ENCODE data around the gene EPHA8.

Gene EPHA8

GRCh38 chr1:22543679-22544078 lies 19.6 kb upstream of the EPHA8 start:
- TF ChIP-seq CTCF (IDR thresholded peaks at IDR 0.05; ENCODE audit: low read depth, low read length, missing control alignments) = no peak
- no peak overlapping the region for H3K4me3 ChIP-seq (ENCODE audit: low read depth, low read length)

GRCh38 chr1:22544606-22545005 lies 18.7 kb upstream of the EPHA8 start:
- no peak for TF ChIP-seq CTCF (IDR thresholded peaks at IDR 0.05; ENCODE audit: low read depth, low read length, missing control alignments)
- H3K4me3 ChIP-seq (ENCODE audit: low read depth, low read length) = no peak overlapping the region
- no peak for DNase-seq (ENCODE audit: low read depth)

More at GRCh38 chr1:22543679-22544078, 19.6 kb upstream of the EPHA8 start:
- no peak for DNase-seq (ENCODE audit: low read depth)

DNA sequence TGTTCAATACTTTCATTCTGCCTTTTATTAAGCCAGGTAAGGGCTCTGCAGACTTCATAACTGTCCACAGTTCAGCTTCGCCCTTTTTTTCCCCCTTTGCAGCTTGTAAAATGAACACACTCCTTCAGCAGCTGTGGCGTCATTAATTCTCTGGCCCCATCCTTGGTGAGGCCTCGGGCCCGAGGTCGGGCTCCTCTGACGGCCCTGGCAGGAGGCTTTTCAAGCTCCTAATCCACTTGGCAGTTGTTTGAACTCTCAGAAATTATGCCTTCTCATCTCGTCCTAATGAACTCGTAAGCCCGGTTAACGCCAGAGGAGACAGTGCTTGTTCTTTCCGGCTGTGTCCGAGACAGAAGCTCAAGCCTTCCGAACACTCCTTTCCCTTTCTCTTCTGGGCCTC lies 18.1 kb upstream of the EPHA8 start:
- H3K4me3 ChIP-seq (ENCODE audit: low read depth, low read length) = no peak overlapping the region
- DNase-seq (ENCODE audit: low read depth) = no peak
- TF ChIP-seq CTCF (IDR thresholded peaks at IDR 0.05; ENCODE audit: low read depth, low read length, missing control alignments) = no peak

DNA sequence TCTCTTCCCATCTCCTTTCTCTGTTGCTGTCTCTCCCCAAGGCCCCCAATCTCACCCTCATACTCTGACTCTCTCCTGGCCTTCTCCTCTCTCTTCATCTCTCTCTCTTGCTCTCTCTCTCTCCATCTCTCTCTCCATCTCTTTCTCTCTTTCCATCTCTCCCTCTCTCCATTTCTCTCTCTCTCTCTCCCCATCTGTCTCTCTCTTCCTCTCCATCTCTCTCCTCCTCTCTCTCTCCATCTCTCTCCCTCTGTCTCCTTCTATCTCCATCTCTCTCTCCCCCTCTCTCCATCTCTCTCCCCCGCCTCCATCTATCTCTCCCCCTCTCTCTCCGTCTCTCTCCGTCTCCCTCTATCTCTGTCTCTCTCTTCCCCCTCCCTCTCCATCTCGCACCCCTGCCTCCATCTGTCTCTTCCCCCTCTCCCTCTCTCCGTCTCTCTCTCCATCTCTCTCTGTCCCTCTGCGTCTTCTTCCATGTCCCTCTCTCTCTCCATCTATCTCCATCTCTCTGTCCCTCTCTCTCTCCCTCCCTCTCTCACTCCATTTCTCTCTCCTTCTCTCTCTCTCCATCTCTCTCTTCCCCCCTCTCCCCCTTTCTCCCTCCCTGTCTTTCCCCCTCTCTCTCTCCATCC lies 16.0 kb upstream of the EPHA8 start:
- TF ChIP-seq CTCF (IDR thresholded peaks at IDR 0.05; ENCODE audit: low read depth, low read length, missing control alignments) = no peak
- DNase-seq (ENCODE audit: low read depth) = no peak
- H3K4me3 ChIP-seq (ENCODE audit: low read depth, low read length) = no peak overlapping the region

- H3K4me3 ChIP-seq (ENCODE audit: low read depth, low read length) = no peak overlapping the region
- no peak for DNase-seq (ENCODE audit: low read depth)
- TF ChIP-seq CTCF (IDR thresholded peaks at IDR 0.05; ENCODE audit: low read depth, low read length, missing control alignments) = no peak
Observed at GRCh38 chr1:22547818-22548462, 15.3 kb upstream of the EPHA8 start.

DNA sequence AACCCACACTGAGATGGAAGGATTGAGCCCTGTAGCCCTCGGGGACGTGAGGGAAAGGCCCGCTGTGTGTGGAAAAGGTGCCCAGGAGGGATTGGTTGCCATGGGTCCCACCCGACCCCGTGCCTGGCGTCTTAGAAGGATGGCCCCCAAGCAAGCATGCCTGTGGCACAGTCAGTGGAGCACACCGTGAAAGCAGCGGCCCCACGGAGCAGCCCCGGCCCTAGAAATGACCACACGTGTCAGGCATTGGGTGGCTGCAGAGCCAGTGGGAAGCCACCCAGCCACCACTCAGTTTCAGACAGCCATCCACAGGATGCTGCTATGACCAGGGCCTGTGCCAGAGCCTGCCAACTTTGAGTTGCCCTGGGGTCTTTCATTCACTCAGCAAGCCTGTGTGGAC lies 13.3 kb upstream of the EPHA8 start:
- DNase-seq (ENCODE audit: low read depth) = no peak
- TF ChIP-seq CTCF (IDR thresholded peaks at IDR 0.05; ENCODE audit: low read depth, low read length, missing control alignments) = no peak
- H3K4me3 ChIP-seq (ENCODE audit: low read depth, low read length) = no peak overlapping the region

- no peak for DNase-seq (ENCODE audit: low read depth)
- no peak for TF ChIP-seq CTCF (IDR thresholded peaks at IDR 0.05; ENCODE audit: low read depth, low read length, missing control alignments)
- no peak overlapping the region for H3K4me3 ChIP-seq (ENCODE audit: low read depth, low read length)
Observed at GRCh38 chr1:22551591-22551990, 11.7 kb upstream of the EPHA8 start.
